MCF 10A (cell line): Measurements from ENCODE around the gene NPTX1. TPM values are rescaled to one million over a fixed set of nuclear protein-coding genes. Genes with fewer than 3 reads are reported as not detected.

ENCODE experiments used
- BruUV-seq: library from RNA; stranded (reverse); fragments of 400-500 nt; replicated peaks from 2 replicates; lab custom pipeline; 2021; lab: Mats Ljungman, UMichigan
- CTCF ChIA-PET: fragments of 300-600 bp; sonication (Branson Sonifier 250); formaldehyde crosslinking; extraction: SDS; loops from one replicate; lab custom pipeline; 2021; ENCODE audit warnings: antibody characterized with exemption, inconsistent platforms; lab: Yijun Ruan, JAX
- POLR2A ChIA-PET: fragments of 300-600, 350-650 bp; sonication (Branson Sonifier 250); formaldehyde crosslinking; extraction: SDS; loops from one replicate; lab custom pipeline; 2020; ENCODE audit warnings: antibody characterized with exemption, inconsistent platforms; lab: Yijun Ruan, JAX
- DNase-seq: peaks from one replicate; pipeline ENCODE4 v3.0.0-alpha.2; 2018; ENCODE audit not compliant: unreplicated experiment
- H3K27ac Mint-ChIP-seq: one replicate; pipeline ENCODE4 v1.8.0; 2022; ENCODE audit warnings: mild to moderate bottlenecking, low read depth, mixed read lengths; ENCODE audit not compliant: unreplicated experiment
- H3K27me3 Mint-ChIP-seq: one replicate; pipeline ENCODE4 v1.8.0; 2022; ENCODE audit warnings: mixed read lengths; ENCODE audit not compliant: insufficient read depth, unreplicated experiment
- H3K36me3 Mint-ChIP-seq: one replicate; pipeline ENCODE4 v1.8.0; 2022; ENCODE audit warnings: mild to moderate bottlenecking, moderate library complexity, mixed read lengths; ENCODE audit not compliant: insufficient read depth, unreplicated experiment
- H3K4me1 Mint-ChIP-seq: one replicate; pipeline ENCODE4 v1.8.0; 2022; ENCODE audit warnings: mixed read lengths; ENCODE audit not compliant: insufficient read depth, unreplicated experiment
- H3K4me3 Mint-ChIP-seq: one replicate; pipeline ENCODE4 v1.8.0; 2022; ENCODE audit warnings: mild to moderate bottlenecking, moderate library complexity, mixed read lengths; ENCODE audit not compliant: unreplicated experiment
- H3K9me3 Mint-ChIP-seq: one replicate; pipeline ENCODE4 v1.8.0; 2022; ENCODE audit warnings: mixed read lengths; ENCODE audit not compliant: unreplicated experiment
- CTCF ChIP-seq: fragments of 200-600 bp; IDR thresholded peaks from one replicate; pipeline ENCODE4 v1.8.0; 2022; ENCODE audit warnings: antibody characterized with exemption, mild to moderate bottlenecking; ENCODE audit not compliant: unreplicated experiment
- intact Hi-C: fragments of 100-400 bp; cut with micrococcal nuclease; formaldehyde crosslinking; loops from 2 replicates; pipeline ENCODE4 v1.14.1; 2022
- total RNA-seq: library from RNA; stranded (reverse); gene quantifications from 2 replicates; pipeline ENCODE4 v1.2.3, GENCODE V29; 2022

Gene NPTX1
- total RNA-seq, 1 experiment from 2014 or later, result not detected

GRCh38 chr17:80445726-80446110, 30.7 kb downstream of the NPTX1 start:
- TF ChIP-seq CTCF, result no peak
- H3K9me3 Mint-ChIP-seq, result no peaks in the 10 kb centered on the region
- DNase-seq, result no peak
- H3K4me3 Mint-ChIP-seq, result no peak overlapping the region
- H3K4me1 Mint-ChIP-seq, result no peaks in the 10 kb centered on the region
- CTCF ChIA-PET, result interaction anchor here (0.6 kb wide), 1 partner anchor 93 kb away, joined by 3 read pairs; no protein-coding TSS in a partner anchor
- no peaks in the 10 kb centered on the region for H3K36me3 Mint-ChIP-seq
- no peak overlapping the region for H3K27ac Mint-ChIP-seq
- POLR2A ChIA-PET, result no interaction called here
- BruUV-seq, result no TSS peak
- intact Hi-C loops, result no loop called here
- H3K27me3 Mint-ChIP-seq, result no peaks in the 10 kb centered on the region

GRCh38 chr17:80445007-80445725, 31.2 kb downstream of the NPTX1 start:
- no peaks in the 10 kb centered on the region for H3K36me3 Mint-ChIP-seq
- no peaks in the 10 kb centered on the region for H3K4me1 Mint-ChIP-seq
- ChIA-PET CTCF (interaction anchor here (0.6 kb wide), 2 partner anchors 94 to 737 kb away, joined by 3 read pairs; no protein-coding TSS in a partner anchor), POLR2A (no interaction called here)
- no peak for DNase-seq
- H3K27ac Mint-ChIP-seq, result no peak overlapping the region
- intact Hi-C loops, result no loop called here
- no peak for TF ChIP-seq CTCF
- no peaks in the 10 kb centered on the region for H3K9me3 Mint-ChIP-seq
- H3K27me3 Mint-ChIP-seq, result no peaks in the 10 kb centered on the region
- H3K4me3 Mint-ChIP-seq, result no peak overlapping the region
- BruUV-seq, result no TSS peak

GRCh38 chr17:80444644-80444979, 31.8 kb downstream of the NPTX1 start:
- no peak for TF ChIP-seq CTCF

GRCh38 chr17:80443916-80444643, 32.3 kb downstream of the NPTX1 start:
- CTCF ChIA-PET, result no interaction called here
- DNase-seq, result no peak
- BruUV-seq, result no TSS peak
- intact Hi-C loops, result no loop called here
- Mint-ChIP-seq H3K4me1 (no peaks in the 10 kb centered on the region), H3K4me3 (no peak overlapping the region), H3K9me3 (no peaks in the 10 kb centered on the region), H3K27ac (no peak overlapping the region), H3K27me3 (no peaks in the 10 kb centered on the region), H3K36me3 (no peaks in the 10 kb centered on the region)
- POLR2A ChIA-PET, result no interaction called here
- no peak for TF ChIP-seq CTCF

More at GRCh38 chr17:80444644-80444979, 31.8 kb downstream of the NPTX1 start:
- Mint-ChIP-seq H3K4me1 (no peaks in the 10 kb centered on the region), H3K36me3 (no peaks in the 10 kb centered on the region), H3K9me3 (no peaks in the 10 kb centered on the region), H3K4me3 (no peak overlapping the region), H3K27ac (no peak overlapping the region), H3K27me3 (no peaks in the 10 kb centered on the region)
- CTCF ChIA-PET, result no interaction called here
- intact Hi-C loops, result no loop called here
- POLR2A ChIA-PET, result no interaction called here
- BruUV-seq, result no TSS peak
- DNase-seq, result no peak
